NCI-H1694 treated with DMSO at 0.1 percent for 48 hours (cell line): Measurements from ENCODE around the gene SIVA1.

Experiments
- DNase-seq: peaks from one replicate; lab custom pipeline; 2025; lab: John Stamatoyannopoulos, UW

The SIVA1 gene

DNA sequence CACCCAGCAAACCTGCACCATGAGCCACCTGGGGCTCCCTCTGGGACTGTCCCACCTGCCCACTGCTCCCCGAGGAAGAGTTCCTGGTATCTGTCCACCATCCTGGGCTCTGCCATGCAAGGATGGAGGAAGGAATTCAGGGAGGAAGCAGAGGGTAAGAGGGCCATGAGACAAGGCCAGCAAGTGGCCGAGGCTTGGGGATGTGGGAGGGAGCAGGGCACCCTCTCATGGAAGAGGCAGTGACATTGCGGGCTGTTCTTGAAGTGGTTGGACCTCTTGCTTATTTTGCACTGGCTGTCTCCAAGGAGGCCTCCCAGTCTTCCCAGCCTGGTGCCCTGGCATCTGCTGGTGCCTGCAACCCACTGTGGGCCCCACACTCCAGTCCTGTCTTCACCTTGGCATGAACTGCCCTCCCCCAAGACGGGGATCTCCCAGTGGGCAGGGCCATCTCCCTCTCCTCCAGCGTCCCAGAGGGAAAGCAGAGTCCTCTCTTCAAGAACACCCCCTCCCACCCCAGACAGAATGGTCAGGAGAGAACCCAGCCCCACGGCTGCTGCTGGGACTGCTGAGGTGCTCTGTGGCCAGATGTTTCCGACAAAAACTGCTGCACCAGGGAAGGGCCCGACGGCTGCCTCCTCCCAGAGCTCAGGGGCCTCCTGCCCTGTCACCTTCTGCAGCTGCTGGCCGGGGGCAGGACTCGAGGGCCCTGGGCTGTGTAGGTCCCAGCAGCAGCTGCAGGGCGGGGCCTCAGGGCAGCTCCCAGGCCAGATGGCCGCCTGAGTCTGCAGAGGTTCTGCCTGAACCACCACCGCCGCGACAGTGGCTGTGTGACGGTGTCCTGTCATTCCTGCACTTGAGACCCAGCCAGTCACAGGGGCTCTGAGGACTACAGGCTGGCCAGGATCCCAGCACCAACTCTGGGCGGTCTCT lies 44.4 kb downstream of the SIVA1 start:
- no peak for DNase-seq

DNA sequence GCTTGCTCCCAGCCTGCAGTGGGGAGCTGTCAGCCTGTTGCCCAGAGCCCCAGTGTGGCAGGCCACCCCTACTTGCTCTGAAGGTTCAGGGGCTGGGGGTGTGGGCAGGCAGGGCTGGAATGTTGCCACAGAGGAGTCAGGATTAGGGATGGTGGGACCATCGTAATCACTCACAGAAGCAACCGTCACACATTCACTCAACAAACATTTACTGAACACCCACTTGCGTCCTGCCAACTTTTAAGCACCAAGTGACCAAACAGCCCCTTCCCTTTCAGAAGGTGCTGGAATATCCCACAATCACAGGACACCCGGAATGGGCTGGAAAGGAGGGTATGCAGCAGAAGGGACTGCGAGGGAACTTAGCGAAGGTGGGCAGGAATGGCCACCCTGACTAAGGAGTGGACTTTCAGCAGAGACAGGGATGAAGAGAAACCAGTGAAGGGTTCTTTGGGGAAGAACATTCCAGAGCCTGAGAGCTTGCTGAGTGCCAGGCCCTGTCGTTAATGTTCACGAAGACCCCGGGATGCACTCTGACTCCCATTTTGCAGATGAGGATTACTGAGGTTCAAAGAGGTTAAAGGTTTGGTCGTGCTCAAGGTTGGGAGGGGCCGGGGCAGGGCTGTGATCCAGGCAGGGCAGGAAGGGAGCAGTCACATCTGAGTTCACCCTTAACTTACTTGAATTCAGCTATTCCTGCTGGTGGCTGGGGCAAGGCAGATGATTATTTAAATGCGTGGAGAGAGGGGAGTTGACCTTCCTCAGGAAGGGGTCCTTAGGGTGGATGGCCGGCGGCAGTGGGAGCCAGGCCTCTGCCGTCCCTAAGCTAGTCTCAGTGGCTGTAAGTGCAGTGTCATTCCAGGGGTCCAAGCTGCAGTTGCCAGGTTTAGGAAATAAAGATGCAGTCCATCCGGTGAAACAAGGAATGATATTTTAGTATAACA lies 45.6 kb downstream of the SIVA1 start:
- no peak for DNase-seq

DNA sequence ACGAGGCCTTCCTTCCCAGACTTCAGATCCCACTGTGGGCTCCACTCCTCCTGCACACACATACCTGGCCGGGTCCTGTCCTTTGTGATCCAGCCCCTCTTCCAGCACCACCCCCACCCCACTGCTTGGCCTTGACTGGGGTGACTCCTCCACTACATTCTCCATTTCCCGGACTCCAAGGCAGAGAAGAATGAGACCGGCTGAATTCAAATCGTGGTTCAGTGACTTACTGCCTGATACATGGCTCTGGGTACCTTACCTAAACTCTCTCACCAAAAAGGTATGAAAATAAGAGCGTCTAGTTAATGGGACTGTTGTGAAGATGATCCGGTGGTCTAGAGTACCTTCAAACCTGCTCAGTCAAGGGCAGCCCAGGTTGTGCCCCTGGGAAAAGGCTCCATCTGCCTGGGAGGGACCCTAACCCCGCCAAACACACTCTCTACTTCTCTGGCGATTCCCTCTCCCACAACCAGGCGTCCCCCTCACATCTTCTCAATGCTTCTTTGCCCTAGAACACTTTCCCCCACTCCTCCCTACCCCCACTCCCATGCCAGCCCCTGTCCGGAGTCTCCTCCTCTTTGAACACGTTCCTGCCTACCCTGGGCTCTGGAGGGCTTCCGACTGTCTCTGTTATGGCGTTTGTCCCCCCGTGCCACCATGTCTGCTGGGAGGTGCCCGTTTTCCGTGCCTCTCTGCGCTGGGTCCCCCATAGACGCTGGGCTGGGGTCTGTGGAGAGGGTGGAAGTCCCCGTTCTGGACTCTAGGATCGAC lies 46.5 kb downstream of the SIVA1 start:
- DNase-seq, result peak; percentile 31

DNA sequence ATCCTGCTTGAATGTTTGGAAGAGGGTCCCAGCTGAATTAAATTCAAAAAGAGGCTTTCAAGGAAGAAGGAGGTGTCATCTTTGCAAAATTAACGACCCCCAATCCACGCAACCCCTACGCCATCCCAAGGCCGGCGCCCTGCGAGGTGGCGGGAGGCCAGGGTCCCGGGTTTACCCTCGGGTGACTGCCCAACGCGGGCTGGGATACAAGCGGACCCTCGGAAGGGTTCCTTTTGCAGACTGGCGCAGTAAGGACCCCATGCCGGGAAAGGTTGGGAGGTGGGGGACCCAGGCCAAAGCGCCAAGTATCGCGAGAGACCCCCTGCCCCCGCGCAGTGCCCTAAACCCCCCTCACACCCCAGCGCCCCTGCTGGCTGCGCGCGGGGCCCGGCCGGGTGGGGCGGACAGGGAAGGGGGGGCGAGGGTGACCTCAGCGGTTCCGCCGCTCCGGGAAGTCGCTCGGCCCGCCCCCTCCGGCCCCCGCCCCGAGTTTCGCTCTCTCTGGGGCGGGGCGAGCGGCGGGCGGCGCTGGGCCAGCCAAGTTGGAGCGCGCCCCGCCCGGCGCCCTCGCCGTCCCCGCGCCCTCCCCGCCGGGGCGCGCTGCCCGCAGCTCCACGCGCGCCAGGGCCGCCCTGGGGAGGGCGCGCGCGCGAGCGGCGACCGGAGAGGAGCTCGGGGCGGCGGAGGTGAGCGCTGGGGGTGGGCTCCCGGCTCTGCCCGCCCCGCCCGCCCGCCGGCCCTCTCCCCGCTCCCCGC lies 47.2 kb downstream of the SIVA1 start:
- DNase-seq, result no peak

GRCh38 chr14:104800771-104801519 lies 48.0 kb downstream of the SIVA1 start, which contains the start of gene ZBTB42:
Gene ZBTB42 (plus strand): TSS chr14:104801101. CDS start chr14:104801198, 97 bp downstream.
- DNase-seq, result peak; percentile 73

DNA sequence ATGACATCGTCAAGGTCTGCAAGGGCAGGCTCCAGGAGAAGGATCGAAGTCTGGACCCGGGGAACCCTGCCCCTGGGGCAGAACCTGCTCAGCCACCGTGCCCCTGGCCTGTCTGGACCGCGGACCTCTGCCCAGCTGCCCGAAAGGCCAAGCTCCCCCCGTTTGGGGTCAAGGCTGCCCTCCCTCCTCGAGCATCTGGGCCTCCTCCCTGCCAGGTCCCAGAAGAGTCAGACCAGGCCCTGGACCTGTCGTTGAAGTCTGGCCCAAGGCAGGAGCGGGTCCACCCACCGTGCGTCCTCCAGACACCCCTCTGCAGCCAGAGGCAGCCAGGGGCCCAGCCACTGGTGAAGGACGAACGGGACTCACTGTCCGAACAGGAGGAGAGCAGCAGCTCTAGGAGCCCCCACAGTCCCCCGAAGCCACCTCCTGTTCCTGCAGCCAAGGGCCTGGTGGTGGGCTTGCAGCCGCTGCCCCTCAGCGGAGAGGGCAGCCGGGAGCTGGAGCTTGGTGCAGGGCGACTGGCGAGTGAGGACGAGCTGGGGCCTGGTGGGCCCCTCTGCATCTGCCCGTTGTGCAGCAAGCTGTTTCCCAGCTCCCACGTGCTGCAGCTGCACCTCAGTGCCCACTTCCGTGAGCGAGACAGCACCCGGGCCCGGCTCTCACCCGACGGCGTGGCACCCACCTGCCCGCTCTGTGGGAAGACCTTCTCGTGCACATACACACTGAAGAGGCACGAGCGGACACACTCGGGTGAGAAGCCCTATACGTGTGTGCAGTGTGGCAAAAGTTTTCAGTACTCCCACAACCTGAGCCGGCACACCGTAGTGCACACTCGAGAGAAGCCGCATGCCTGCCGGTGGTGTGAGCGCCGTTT lies 48.8 kb downstream of the SIVA1 start:
- no peak for DNase-seq

DNA sequence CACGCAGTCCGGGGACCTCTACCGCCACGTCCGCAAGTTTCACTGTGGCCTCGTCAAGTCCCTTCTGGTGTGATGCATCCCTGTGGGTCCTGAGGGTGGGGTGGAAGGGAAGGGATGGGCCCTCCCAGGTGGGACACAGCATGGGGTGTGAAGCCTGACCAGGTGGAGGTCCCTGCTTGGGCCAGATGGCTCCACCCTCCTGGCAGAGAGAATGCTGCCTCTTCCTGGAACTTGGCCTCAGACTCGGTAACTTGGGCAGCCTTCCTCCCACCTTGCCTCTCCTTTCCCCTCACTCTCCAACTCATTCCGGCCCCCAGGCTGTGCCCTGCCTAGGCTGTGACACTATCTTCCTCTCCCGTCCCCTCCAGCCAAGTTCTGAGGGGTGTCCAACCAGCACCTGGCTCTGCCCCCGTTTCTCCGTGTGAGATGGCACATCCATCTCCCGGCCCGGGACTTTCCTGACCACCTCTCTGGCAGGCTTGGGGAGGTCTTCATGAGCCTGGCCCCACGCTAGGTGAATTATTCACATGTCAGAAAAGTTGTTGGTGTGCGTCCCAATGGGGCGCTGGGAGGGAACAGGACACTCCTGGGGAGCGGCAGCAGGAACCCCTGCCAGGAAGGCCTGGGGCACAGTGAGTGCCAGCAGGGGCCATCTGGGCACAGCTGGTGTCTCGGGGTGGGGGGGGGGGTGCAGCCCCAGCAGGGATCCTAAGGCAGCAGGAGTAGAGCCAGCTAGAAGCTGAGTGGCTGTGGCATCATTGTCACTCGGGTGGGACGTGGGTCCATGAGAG lies 49.6 kb downstream of the SIVA1 start:
- no peak for DNase-seq

DNA sequence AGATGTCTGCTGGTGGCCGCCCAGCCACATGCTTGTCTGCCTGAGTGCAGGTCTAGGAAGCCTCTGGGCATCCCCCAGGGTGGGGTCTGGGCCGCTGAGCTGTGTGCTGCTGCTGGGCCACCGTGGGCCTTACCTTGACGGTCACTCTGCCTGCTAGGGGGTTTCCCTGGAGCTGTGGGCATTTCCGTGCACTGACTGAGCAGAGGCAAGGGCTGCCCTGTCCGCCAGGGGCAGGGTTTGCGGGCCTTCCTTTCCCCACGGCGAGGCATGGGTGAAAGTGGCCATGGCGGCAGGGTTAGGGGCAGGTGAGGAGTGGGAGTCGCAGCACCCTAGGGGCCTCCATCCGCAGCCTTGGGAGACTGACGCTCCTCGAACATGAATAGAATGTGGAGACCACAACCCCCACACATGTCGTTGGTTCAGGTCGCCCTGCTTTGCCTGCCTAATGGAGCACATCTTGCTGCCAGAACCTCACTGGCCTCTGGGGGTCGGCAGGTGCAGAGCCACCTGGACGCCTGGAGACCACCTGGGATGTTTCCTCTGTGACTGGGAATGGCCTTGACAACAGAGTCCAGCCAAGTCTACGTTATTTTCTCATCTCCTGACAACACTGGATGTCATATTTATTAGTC lies 50.4 kb downstream of the SIVA1 start:
- DNase-seq, result no peak

DNA sequence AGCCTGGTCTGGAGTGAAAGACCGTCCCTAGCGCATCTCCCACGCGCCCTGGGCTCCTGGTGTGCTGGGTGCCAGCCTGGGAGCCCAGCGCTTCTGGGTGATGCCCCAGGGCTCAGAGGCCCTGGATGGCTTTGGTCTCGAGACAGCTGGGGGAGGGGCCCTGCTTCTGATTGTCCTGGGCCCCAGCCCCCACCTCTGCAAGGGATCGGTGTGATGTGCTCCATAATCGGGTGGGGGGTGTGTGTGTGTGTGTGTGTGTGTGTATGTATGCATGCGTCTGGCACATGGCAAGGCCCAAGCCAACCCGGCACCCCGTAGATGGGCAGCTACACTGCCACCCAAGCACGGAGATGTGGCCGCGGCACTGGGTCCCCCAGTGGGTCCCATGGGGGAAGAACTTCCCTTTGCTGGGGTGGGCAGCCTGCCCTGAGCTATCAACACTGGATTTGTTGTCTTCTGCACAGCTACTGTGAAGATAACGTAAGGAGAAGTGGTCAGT lies 51.0 kb downstream of the SIVA1 start:
- no peak for DNase-seq

GRCh38 chr14:104804481-104805325 lies 51.8 kb downstream of the SIVA1 start:
- DNase-seq, result no peak

DNA sequence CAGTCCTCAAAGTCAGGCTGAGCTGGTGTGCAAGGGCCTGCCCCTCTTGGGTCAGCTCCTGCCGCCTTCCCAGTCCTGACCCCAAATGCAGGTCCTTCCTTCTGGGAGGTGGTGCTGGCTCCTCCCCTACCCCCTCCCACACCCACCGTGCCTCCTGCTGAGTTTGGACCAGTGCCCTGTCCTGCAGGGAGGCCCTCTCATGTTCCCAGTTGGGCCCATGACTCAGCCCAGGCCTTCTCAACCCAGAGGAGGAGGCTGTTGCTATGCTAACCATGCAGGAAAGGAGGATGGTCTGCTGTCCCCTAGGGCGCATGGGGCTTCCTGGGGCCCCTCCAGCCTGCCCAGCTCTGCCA lies 52.4 kb downstream of the SIVA1 start:
- peak; percentile 32 for DNase-seq

GRCh38 chr14:104805941-104806624 lies 53.1 kb downstream of the SIVA1 start:
- no peak for DNase-seq

GRCh38 chr14:104806625-104807465 lies 53.9 kb downstream of the SIVA1 start:
- DNase-seq, result no peak

GRCh38 chr14:104808456-104808855 lies 55.5 kb downstream of the SIVA1 start:
- DNase-seq, result no peak
